Measurements from ENCODE around the gene CDH12. TPM values are rescaled to one million over a fixed set of nuclear protein-coding genes. Genes with fewer than 3 reads are reported as not detected.
"Not testable (repeated sequence)": the region's sequence is repeated elsewhere in the genome, so short reads cannot be mapped to it uniquely, and the experiment has no call there.

Gene CDH12
- total RNA-seq, 1 experiment from 2014 or later = 0.98 TPM

DNA sequence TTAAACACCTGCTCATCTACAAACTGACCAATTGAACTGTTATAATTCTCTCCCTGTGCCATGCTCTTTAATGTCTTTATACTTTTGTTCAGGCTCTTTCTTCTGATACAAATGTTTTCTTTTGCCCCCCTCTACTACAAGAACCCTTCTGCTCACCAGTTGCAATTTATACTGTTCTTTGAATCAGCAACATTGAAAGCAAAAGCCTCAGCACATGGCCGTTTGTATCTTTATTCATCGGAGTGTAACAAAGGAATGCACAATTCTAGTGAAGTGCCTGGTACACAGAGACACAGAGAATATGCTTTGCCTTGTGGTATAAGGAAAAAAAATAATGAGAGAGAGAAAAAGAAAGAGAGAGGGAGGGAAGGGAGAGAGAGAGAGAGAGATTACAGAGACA, 547.1 kb downstream of the CDH12 start:
- DNase-seq (ENCODE audit: low read depth) = no peak

DNA sequence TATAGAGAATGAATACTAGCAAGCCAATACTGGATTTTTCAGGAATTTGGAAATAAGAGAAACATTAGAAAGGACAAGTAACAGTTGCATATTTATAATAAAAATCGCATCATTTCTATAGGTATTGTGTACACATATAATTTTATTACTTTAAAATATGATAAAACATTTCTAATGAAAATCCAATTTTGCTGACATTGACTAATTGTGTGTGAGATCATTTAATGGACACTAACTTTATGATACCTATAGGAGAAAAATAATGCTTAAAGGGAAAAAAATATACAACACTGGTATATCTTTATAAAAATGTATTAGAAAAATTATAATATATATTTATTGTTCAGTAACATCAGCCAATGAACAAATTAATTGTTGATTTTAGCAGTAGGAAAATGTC, 557.3 kb downstream of the CDH12 start:
- no peak for DNase-seq (ENCODE audit: low read depth)

DNA sequence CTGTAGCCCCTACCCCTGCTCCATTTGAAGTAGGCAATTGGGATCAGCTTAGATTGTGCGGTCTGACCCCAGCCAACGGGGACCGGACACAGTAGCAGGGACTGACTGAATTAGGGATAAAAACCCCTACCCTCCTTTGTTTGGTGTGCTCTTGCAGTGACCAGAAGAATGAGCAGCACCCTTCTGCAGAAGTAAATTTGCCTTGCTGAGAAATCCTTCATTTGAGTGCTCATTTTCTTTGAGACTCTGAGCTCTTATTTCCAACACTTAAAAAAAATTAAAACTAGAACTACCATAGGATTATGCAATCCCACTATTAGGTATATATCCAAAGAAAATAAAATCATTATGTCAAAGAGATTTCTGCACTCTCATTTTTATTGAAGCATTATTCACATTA, 560.0 kb downstream of the CDH12 start:
- DNase-seq (ENCODE audit: low read depth) = no peak

DNA sequence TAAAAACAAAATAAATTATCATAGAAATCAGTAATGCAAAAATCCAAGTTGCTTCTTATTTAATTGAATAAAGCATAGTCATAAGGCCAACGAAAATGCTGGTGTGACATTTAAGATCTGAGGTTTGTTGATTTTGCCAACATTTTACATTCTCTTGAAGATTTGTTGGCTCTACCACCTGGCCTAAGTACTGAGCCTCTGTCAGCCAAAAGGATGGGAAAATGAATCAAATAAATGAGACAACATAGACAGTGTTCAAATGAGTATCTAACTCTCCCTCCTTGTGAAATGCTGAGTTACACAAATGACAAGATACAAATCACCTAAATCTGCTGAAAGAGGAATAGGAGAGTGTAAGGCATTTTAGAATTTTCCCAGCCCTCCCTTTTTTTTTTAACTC, 575.0 kb downstream of the CDH12 start:
- no peak for DNase-seq (ENCODE audit: low read depth)

DNA sequence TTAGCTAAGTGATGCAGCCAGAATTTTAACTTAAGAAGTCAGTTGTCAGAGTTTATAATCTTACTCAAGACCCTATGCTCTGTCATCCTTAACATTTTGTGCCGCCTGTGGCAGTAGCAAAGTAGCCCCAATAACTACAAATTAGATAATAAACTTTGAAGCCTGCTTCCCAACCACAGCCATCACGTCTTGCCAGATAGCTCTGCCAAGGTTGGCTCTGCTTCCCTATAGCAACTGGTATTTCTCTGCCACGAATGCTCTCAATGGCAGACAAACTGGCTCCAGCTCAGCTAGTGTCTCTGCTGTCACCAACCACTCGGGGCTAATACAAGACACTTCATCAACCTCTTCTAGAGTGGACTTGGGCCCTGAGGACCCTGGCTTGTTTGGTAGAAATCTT, 576.1 kb downstream of the CDH12 start:
- DNase-seq (ENCODE audit: low read depth) = no peak

DNA sequence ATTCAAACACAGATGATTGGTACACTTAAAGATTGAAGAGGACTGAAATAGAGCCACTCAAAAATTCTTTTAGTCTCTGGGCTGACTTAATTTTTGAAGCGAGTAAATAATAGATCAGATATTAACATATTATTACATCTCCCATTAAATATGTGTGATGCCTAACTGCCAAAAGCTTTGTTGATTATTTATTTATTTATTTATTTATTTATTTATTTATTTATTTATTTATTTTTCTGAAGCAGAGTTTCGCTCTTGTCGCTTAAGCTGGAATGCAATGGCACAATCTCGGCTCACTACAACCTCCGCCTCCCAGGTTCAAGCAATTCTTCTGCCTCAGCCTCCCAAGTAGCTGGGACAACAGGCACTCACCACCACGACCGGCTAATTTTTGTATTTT, 587.3 kb downstream of the CDH12 start:
- DNase-seq (ENCODE audit: low read depth) = not testable (repeated sequence)

DNA sequence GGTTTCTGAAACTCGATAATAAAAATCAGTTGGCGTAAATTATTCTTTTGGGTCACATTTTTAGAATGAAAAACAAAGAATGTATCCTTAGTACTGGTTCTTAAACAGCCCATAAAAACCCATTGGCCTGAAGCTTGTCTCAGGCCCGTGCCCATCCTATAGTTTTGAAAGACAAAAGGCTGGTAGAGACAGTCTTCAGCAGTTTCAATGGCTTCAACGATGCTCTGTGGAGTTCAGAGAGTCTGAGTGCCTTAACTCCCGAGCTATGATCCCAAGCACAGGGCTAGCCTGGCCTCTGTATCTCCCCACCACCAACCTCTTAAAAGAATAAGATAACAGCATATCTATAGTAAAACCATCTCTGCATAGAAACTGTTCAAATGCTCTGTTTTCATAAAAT, 595.0 kb downstream of the CDH12 start:
- DNase-seq (ENCODE audit: low read depth) = no peak

DNA sequence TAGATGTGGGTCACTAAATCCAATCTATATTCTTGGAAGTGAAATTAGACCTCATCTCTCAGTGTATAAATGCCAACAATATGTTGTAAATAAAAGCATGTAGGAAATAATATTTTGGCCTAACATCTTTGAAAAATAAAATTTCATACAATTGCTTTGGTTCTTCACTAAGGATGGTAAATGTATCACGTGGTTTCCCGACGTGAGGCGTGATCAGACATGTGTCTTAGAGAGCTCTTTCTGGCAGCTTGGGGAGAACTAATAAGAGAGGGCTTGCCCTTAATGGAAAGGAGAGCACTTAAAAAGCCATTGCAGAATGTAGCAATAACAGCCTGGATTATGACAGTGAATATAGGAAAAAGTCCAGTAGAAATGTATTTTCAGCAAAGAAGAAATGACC, 602.6 kb downstream of the CDH12 start:
- DNase-seq (ENCODE audit: low read depth) = no peak

DNA sequence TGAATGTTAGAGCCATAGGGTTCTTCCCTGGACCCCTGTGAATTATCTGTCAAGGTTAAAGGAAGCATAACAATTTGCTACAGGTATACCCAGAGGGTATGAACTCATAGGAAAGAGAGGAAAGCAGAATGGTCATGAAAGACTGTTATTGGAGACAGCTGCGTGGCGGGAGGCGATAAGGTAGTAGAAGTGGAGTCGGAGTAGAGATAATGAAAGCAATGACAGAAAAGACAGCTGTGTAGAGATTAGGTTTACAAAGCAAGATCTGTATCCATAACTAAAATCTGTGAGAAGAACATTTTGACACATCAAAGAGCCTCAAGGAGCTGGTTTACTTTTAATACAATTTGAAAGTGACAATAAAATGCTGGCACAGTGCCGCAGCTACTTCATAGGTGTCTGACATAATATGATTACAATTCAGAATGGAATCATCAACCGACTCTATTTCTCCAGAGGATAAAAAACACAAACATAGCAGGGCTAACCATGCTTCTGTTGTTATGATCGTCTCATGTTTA, 603.9 kb downstream of the CDH12 start:
- no peak for DNase-seq (ENCODE audit: low read depth)

DNA sequence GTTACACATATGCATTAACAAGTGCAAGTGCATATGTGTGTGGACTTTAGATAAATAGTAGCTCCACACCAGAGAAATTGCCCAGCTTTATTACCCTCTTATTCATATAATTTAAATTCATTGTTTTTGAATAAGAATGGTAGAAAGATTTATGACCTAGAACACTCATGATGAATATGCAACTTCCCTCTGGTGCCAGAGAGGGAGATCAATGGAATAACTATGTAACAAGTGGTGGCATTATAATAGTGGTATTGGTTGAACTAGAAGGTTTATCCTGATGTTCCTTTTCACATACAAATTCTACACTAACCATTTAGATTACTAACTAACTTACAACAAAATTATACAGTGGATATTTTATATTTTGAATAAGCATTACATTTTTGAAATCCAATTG, 607.4 kb downstream of the CDH12 start:
- DNase-seq (ENCODE audit: low read depth) = no peak

DNA sequence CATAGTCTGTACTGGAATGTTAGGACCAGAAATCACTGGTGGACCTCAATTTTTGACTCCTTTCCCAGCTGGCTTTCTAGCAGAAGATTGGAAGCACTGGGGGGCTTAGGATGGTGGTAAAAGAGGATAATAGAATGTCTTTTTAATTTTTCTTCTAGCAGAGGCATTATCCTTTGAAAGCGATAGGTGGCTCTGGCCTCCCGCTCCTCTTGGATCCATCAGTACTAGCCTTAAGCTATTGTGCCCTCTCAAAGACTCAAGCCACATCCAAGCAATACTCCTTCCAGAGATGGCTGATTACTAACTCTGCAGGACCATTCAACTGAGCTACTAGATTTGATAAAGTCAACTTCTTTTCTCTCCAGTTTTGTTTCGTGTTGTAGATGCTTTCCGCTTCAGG, 610.6 kb downstream of the CDH12 start:
- DNase-seq (ENCODE audit: low read depth) = peak; percentile 10

DNA sequence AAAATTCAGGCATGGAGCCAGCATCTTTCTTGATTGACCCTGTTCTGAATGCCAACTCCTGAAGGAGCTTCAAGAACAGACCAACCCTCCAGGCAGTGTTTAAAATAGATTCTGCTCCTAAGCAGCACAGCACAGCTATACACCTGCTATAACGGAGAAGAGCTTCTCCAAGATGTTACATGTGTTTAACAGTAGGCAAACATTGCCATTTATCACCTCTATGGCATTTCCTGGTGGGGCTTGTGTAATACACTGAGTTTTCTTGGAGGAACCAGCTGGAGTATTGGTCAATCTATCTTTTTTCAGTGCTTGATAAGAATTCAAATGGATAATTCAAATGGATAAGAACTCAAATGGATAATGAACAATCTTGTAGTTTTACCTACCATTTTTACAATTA, 615.1 kb downstream of the CDH12 start:
- DNase-seq (ENCODE audit: low read depth) = peak; percentile 16

DNA sequence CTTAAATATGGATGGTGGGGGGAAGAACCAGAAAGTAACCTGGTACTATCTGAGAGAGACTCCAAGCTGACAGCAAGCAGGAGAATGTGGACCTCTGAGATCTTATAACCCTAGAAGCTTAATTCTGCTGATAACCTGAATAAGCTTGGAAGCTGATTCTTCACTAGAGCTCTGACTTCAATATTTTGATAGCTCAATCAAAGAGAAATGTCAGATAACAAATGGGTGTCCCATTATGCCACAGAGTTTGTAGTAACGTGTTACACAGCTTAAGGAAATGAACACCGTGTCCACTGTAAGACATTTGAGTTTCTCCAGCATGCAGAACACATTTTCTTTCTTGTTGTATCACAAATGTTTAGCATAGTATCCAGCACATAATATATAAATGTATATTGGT, 626.7 kb downstream of the CDH12 start:
- no peak for DNase-seq (ENCODE audit: low read depth)

DNA sequence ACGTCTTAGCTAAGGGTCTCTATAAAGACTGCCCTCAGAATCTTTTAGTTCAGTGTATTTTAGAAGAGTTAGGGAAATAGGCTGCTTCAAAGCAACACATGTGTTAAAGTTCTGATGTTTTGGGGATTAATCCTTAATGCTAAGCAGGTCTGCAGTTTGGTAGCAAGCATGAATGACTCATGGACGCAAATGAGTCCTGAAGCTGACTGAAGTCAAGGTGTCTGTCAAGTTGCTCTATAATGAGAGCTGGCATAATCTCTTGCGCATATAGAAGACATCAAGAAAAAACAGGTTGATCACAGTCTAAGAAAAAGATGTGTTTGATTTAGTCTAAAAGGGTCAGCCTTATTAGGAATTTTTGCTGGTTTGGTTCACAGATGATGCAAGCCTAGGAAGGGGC, 630.1 kb downstream of the CDH12 start:
- DNase-seq (ENCODE audit: low read depth) = no peak

DNA sequence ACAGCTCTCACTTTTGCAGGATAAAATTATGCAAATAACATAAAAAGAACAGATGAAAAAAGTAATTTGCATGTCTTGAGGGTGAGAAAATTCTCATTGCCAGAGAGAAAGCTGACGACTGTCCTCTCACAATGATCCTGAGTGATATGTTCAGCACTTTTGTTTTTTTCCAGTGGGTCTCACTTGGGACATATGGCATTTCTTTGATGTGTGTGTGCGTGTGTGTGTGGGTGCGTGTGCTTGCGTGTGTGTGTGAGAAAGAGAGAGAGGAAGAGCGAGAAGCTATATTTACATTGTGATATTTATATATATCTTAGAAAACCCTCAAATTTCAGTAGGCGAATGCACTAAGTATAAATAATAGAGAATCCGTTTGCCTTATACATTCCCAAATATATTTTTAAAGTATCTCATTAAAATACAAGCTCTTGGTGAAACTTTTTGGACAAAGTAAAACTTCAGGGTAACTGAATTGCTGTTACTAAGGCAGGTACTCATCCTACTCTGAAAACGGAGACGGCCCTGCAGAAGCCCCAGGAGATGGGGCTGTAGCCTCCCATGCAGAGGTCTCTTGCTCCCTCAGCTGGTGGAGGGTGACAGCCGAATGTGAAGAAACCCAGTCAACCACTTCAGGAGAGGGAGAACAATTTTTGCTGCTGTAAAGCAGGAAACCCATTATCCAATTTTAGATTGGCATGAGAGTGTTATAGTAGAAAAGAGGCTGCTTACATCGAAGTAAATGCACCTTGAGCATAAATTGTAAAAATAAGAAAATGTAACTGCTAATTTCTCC, 639.2 kb downstream of the CDH12 start:
- DNase-seq (ENCODE audit: low read depth) = peak; percentile 10

DNA sequence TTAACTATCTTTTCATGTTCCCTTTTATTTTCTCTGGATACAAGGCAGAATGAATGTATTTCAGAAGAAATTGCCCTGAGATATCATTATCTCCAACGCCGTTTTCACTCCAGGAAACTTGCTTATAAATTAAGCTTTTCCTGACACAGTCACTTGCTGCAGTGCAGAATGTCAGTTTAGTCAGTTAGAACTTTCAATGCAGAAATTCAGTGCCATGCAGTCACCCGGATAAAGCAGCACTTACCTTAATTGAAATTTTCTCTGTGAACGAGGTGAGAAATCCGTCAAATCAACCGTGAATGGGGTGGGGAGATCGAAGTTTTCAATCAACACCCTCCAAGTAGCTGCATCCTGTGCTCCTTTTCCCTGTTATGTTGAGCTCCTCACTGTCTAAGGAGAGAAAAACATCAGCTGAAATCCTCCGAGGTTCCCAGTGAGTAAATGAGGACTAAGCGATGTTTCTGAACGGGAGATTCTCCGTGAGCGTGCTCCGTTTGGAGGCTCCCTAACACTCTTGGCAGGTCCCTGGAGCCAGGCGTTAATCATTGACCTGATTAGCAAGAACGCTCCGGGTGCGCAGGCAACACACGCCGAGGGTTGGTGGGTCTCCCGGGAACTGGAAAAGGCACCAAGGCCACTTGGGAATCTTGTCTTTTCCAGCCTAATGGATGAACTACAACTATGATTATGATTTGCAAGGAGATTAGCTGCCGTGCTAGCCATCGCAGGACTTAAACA, 640.7 kb downstream of the CDH12 start:
- DNase-seq (ENCODE audit: low read depth) = not testable (repeated sequence)

DNA sequence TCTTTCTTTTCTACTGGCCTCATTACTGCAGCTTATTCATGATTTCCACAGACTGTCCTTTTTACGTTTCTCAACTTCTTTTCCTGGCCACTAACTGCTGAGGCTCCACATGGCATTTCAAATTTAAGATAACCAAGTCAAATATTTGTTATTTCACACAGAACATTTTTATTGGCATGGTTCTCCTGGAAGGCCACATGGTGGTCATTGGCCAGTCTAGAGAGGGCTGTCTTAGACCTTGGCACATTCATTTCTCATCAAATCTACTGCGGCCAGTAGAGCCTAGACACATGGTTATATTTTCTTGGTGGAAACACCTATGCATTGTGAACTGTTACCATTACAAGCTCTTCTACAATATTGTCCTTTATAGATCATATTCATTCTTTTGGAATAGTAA, 644.7 kb downstream of the CDH12 start:
- DNase-seq (ENCODE audit: low read depth) = not testable (repeated sequence)

DNA sequence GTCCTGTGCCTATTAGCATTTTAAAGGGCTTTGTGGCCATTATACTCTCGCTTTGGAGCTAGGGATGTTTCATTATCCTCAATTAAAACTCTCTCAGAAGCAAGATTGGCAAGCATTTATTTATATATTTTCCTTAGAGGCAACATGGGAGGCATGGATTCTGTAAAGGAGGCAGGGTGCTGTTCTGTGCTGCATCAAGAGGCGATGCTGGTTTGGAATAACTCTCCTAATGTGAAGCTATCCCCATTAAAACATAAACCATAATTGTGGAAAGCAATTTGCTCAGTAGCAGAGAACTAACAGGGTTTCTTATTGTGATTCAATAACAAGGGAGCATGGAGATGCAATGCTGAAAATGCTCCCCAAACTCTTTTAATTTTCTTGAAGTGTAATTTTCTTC, 664.5 kb downstream of the CDH12 start:
- not testable (repeated sequence) for DNase-seq (ENCODE audit: low read depth)

DNA sequence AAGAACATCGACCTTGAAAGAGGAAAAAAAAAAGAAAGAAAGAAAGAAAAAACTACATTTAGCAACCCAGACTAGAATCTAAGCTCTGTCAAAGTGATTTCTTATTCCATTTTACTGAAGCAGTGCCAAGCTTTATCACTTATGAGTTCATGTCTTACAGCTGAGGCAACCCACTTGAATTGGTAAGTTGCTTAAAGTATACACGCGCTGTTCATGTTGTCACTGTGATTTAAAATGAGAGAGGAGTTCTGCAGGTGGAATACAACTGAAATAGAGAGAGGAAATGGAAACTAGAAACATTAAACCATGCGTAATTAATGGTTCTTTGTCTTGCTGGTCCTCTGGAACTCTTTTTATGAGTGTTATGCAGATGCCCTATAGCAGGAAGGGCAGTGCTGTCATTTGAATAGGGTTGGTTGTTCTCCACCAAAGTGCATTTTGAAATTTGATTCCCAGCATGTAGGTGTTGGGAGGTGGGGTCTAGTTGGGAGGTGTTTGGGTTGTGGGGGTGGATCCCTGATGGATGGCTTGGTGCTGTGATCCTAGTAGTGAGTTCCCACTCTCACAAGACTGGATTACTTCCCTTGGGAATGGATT, 665.4 kb downstream of the CDH12 start:
- DNase-seq (ENCODE audit: low read depth) = not testable (repeated sequence)

DNA sequence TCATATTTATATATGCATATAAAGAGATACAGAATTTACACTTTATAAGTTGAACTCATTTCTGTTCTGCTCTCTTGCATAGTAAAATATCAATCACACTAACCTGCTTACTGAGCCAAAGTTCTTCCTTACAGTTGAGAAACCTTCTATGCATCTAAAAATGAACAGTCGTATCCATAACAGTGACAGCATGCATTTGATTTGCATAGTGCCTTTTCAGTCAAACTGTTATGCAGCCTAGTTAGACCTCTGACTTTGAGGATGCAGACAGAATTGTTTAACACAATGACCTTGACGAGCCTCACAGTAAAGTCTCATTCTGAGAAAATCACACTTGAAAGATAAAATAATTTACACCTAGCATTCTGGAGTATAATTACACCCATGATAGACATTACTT, 683.9 kb downstream of the CDH12 start:
- DNase-seq (ENCODE audit: low read depth) = not testable (repeated sequence)

DNA sequence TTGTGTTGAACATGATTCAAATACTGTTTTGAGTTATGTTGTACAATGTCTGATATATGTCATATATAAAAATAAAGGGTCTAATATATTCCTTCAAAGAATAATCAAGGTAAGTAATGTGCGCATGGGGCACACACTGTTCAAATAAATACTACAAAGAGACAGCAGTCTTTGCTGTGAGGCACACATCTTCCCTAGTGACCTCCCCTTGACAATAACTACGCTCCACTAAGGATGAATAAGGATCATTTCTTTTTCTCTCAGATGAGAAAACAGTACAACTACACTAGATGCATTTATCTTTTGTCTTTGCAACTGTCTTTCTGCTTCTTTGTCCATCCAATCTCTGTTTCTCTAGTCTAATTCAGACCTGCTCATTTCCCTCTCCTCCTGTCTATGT, 684.4 kb downstream of the CDH12 start:
- DNase-seq (ENCODE audit: low read depth) = not testable (repeated sequence)

DNA sequence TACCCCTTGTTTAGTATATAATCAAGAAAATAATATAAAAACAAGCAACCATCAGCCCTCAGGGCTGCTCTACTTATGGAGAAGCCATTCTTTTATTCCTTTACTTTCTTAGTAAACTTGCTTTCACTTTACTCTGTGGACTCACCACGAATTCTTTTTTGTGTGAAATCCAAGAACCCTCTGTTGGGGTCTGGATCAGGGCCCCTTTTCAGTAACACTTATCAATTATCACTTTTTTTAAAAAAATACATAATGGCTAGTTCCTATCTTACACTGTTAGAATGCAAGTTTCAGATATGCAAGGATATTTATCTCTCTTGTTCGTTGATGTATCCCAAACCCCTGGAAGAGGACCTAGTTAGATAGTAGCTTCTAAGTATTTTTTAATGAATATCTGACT, 687.2 kb downstream of the CDH12 start:
- DNase-seq (ENCODE audit: low read depth) = not testable (repeated sequence)
